Measurements from ENCODE around the gene JARID2.

Gene JARID2

DNA sequence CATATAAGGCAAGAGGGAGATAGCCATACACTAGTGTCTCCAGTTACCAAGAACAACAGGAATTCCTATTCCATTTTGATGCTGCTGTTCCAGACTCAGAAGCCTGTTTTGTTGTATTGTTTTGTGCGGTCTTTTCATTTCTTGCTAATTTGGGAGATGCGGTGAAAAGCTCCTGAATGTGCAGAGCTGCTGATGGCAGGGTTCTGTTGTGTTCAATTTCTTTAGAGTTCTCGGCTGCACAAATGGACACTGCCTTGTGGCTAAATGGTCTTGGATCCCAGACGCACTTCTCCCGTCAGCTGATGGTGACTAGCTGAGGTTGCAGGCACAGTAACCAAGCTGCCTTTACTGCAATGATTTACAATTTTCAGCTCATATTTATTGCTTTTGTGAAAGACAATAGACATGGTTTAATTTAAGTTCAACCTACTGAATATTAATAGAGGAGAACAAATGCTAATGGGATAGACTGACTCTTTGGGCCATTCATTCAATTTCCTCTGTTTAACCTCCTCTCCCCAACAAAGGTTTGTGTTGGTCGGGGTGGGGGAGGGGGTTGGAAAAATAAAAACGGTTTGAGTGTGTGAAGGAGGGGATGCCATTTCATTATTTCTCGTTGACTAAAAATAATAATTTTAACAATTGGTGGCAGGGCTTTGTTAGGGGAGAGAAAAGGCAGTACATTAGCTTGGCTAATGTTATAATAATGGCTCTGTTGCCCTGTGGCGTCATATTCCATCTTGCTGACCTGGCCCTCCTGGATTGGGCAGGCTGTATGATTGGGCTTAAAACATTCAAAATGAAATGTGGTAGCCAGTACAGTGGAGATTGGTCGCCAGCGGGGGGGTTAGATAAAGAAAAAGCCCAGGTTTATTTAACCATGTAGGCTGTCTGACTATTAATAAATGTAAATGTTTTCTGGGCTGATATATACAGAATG is 159.5 kb downstream of the JARID2 start:
- no peak overlapping the region for H3K27ac ChIP-seq (ENCODE audit: poor library complexity, severe bottlenecking)
- DNase-seq (ENCODE audit: low spot score), result no peak

DNA sequence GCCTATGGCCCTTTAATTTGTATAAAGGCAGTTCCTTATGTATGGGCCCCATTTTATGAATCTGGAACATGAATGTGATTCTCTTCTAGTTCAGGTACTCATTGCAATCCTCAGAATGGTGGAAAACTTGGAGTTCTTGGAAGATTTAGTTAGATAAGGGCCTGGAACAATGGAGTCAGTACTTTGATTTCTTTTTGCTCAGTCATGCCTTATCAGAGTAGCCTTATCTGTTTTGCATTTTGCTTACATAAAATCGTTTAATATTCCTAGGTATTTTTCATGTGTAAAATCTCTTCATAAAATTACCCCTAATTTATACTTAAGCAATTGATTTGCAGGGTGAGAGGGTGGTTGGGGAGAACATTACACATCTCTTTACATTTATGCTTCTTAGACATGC is 160.6 kb downstream of the JARID2 start:
- Histone ChIP-seq H3K4me1 (ENCODE audit: insufficient read depth, poor library complexity, severe bottlenecking) (peaks cover 2% of the 10 kb centered on the region), H3K9me3 (ENCODE audit: severe bottlenecking) (no peaks in the 10 kb centered on the region), H3K4me3 (ENCODE audit: severe bottlenecking) (no peak overlapping the region), H3K27ac (ENCODE audit: poor library complexity, severe bottlenecking) (no peak overlapping the region), H3K27me3 (ENCODE audit: insufficient read depth, poor library complexity, severe bottlenecking) (no peaks in the 10 kb centered on the region), H3K36me3 (ENCODE audit: low read depth) (peaks cover 5% of the 10 kb centered on the region; the same call in 1 of the 2 replicates)
- ATAC-seq (ENCODE audit: low read depth) (no peak), DNase-seq (ENCODE audit: low spot score) (no peak)
- TF ChIP-seq, protein P1, sequence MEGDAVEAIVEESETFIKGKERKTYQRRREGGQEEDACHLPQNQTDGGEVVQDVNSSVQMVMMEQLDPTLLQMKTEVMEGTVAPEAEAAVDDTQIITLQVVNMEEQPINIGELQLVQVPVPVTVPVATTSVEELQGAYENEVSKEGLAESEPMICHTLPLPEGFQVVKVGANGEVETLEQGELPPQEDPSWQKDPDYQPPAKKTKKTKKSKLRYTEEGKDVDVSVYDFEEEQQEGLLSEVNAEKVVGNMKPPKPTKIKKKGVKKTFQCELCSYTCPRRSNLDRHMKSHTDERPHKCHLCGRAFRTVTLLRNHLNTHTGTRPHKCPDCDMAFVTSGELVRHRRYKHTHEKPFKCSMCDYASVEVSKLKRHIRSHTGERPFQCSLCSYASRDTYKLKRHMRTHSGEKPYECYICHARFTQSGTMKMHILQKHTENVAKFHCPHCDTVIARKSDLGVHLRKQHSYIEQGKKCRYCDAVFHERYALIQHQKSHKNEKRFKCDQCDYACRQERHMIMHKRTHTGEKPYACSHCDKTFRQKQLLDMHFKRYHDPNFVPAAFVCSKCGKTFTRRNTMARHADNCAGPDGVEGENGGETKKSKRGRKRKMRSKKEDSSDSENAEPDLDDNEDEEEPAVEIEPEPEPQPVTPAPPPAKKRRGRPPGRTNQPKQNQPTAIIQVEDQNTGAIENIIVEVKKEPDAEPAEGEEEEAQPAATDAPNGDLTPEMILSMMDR (IDR thresholded peaks at IDR 0.05; ENCODE audit: poor library complexity, severe bottlenecking), result no peak

More for the DNA sequence above, 159.5 kb downstream of the JARID2 start:
- Histone ChIP-seq H3K27me3 (ENCODE audit: insufficient read depth, poor library complexity, severe bottlenecking) (no peaks in the 10 kb centered on the region), H3K36me3 (ENCODE audit: low read depth) (no peaks in the 10 kb centered on the region), H3K4me1 (ENCODE audit: insufficient read depth, poor library complexity, severe bottlenecking) (peaks cover 4% of the 10 kb centered on the region), H3K4me3 (ENCODE audit: severe bottlenecking) (no peak overlapping the region), H3K9me3 (ENCODE audit: severe bottlenecking) (no peaks in the 10 kb centered on the region)
- TF ChIP-seq, protein P1 (IDR thresholded peaks at IDR 0.05; ENCODE audit: poor library complexity, severe bottlenecking), result no peak
- ATAC-seq (ENCODE audit: low read depth), result no peak

DNA sequence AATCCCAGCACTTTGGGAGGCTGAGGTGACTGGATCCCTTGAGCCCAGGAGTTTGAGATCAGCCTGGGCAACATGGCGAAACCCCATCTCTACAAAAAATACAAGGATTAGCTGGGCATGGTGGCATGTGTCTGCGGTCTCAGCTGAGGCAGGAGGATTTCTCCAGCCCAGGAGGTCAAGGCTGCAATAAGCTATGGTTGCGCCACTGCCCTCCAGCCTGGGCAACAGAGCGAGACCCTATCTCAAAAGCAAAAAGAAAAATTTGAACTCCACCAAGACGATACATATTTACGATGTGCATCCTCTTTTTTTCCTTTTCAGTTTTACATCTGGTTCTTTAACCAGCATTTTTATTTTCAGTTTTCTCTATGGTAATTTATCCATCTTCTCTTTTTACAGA is 162.1 kb downstream of the JARID2 start:
- TF ChIP-seq, protein P1 (IDR thresholded peaks at IDR 0.05; ENCODE audit: poor library complexity, severe bottlenecking), result no peak
- ATAC-seq (ENCODE audit: low read depth), result no peak
- Histone ChIP-seq H3K9me3 (ENCODE audit: severe bottlenecking) (no peaks in the 10 kb centered on the region), H3K4me3 (ENCODE audit: severe bottlenecking) (no peak overlapping the region), H3K27ac (ENCODE audit: poor library complexity, severe bottlenecking) (no peak overlapping the region), H3K36me3 (ENCODE audit: low read depth) (peaks cover 7% of the 10 kb centered on the region; the same call in 1 of the 2 replicates), H3K4me1 (ENCODE audit: insufficient read depth, poor library complexity, severe bottlenecking) (no peaks in the 10 kb centered on the region), H3K27me3 (ENCODE audit: insufficient read depth, poor library complexity, severe bottlenecking) (no peaks in the 10 kb centered on the region)
- no peak for DNase-seq (ENCODE audit: low spot score)

DNA sequence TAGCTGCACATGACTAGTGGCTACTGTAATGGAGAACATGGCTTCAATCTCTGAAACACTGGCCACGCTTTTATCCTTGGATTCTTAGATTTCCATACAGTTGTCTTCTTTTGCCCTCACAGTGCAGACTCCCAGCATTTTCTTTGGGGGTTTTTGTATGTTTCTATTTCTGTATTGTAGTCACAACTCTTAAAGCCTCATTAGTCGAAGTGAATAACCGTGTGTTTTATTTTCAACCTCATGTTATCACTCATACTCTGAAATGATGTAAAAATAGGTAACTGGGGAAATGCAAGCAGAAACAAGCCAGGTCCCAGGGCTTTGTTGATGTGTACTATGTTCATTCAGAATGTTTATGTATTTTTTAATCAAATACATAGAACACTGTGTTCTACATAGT is 162.9 kb downstream of the JARID2 start:
- Histone ChIP-seq H3K9me3 (ENCODE audit: severe bottlenecking) (no peaks in the 10 kb centered on the region), H3K27ac (ENCODE audit: poor library complexity, severe bottlenecking) (no peak overlapping the region), H3K4me3 (ENCODE audit: severe bottlenecking) (no peak overlapping the region), H3K27me3 (ENCODE audit: insufficient read depth, poor library complexity, severe bottlenecking) (no peaks in the 10 kb centered on the region), H3K4me1 (ENCODE audit: insufficient read depth, poor library complexity, severe bottlenecking) (peaks cover 5% of the 10 kb centered on the region), H3K36me3 (ENCODE audit: low read depth) (peaks cover 7% of the 10 kb centered on the region; the same call in 1 of the 2 replicates)
- DNase-seq (ENCODE audit: low spot score) (no peak), ATAC-seq (ENCODE audit: low read depth) (no peak)
- TF ChIP-seq, protein P1 (IDR thresholded peaks at IDR 0.05; ENCODE audit: poor library complexity, severe bottlenecking), result no peak
